Vagina (tissue), 2 donors: ENCODE data around the gene IL24.

Experiments
- POLR2A ChIP-seq, 2 donors: fragments of 450-650 bp; IDR thresholded peaks; one replicate each; pipeline ENCODE4 v1.6.1; 2017; ENCODE audit warnings: antibody characterized with exemption in 2 of 2, mild to moderate bottlenecking in 2 of 2, moderate library complexity in 2 of 2
- TF ChIP-seq, protein P1 (sequence below), 3 experiments: fragments of 450-650 bp in 2 of 3; fragments of 200-600 bp in 1 of 3; sonication (generic) in 1 of 3; IDR thresholded peaks; one replicate each; pipeline ENCODE4 v1.5.1; 2017 to 2019; ENCODE audit warnings: antibody characterized with exemption in 3 of 3, mild to moderate bottlenecking in 2 of 3, moderate library complexity in 2 of 3

DNA sequence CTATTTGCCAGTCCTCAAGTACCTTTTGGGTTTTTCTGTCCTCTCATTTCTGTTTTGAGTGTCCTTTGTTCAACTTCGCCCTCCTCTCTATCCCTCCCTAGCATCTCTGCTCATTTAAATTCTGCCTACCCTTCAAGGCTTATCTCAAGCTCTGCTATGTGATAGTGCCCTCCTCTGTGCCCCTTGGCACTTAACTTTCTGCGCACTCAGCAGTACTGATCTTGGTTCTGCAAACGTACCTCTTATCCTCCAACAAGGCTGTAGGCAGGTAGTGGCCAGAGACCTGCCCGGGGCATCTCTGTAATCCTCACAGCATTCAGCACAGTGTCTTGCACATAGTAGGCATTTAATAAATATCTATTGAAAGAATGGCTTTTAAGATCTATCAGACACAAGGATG is 37.1 kb upstream of the IL24 start:
- TF ChIP-seq, protein P1, sequence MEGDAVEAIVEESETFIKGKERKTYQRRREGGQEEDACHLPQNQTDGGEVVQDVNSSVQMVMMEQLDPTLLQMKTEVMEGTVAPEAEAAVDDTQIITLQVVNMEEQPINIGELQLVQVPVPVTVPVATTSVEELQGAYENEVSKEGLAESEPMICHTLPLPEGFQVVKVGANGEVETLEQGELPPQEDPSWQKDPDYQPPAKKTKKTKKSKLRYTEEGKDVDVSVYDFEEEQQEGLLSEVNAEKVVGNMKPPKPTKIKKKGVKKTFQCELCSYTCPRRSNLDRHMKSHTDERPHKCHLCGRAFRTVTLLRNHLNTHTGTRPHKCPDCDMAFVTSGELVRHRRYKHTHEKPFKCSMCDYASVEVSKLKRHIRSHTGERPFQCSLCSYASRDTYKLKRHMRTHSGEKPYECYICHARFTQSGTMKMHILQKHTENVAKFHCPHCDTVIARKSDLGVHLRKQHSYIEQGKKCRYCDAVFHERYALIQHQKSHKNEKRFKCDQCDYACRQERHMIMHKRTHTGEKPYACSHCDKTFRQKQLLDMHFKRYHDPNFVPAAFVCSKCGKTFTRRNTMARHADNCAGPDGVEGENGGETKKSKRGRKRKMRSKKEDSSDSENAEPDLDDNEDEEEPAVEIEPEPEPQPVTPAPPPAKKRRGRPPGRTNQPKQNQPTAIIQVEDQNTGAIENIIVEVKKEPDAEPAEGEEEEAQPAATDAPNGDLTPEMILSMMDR (IDR thresholded peaks at IDR 0.05) = no peak
- no peak for TF ChIP-seq POLR2A (IDR thresholded peaks at IDR 0.05)
